Neural cell (in vitro differentiated cells): ENCODE measurements around the gene ETV7. TPM values are rescaled to one million over a fixed set of nuclear protein-coding genes. Genes with fewer than 3 reads are reported as not detected.

Experiments used
- H2AFZ ChIP-seq: fragments of 200-600, 300-800 bp; sonication (generic), shearing (Covaris generic); 2 replicates; pipeline ENCODE4 v1.6.0; 2014; ENCODE audit warnings: low read depth, mild to moderate bottlenecking, antibody characterized with exemption, low read length, moderate library complexity
- H3F3A ChIP-seq: fragments of 200-600 bp; shearing (Covaris generic); 2 replicates; pipeline ENCODE4 v1.6.1; 2016; ENCODE audit warnings: mild to moderate bottlenecking, moderate library complexity, mixed read lengths, antibody characterized with exemption, low read length; ENCODE audit not compliant: insufficient read depth, poor library complexity, severe bottlenecking
- H3K27ac ChIP-seq: fragments of 200-600, 300-800 bp; sonication (generic), shearing (Covaris generic); 2 replicates; pipeline ENCODE4 v1.5.1; 2014; ENCODE audit warnings: mild to moderate bottlenecking, low read length, moderate library complexity
- H3K27me3 ChIP-seq: fragments of 300-800, 200-600 bp; sonication (generic), shearing (Covaris generic); 2 replicates; pipeline ENCODE4 v1.6.0; 2014; ENCODE audit warnings: mild to moderate bottlenecking, low read depth, low read length, moderate library complexity; ENCODE audit not compliant: insufficient read depth
- H3K36me3 ChIP-seq: fragments of 300-800, 200-600 bp; sonication (generic), shearing (Covaris generic); 2 replicates; pipeline ENCODE4 v1.5.1; 2014; ENCODE audit warnings: mild to moderate bottlenecking, antibody characterized with exemption, low read length, moderate library complexity; ENCODE audit not compliant: insufficient read depth
- H3K4me2 ChIP-seq: fragments of 300-800, 200-600 bp; sonication (generic), shearing (Covaris generic); 2 replicates; pipeline ENCODE4 v1.6.0; 2014; ENCODE audit warnings: mild to moderate bottlenecking, low read length
- H3K4me3 ChIP-seq: fragments of 300-800, 200-600 bp; sonication (generic), shearing (Covaris generic); 2 replicates; pipeline ENCODE4 v1.5.1; 2014; ENCODE audit warnings: mild to moderate bottlenecking, low read length, moderate library complexity
- H3K79me2 ChIP-seq: fragments of 200-600 bp; shearing (Covaris generic); replicated peaks from 2 replicates; pipeline ENCODE4 v1.6.0; 2014; ENCODE audit warnings: mild to moderate bottlenecking, low read length, moderate library complexity; ENCODE audit not compliant: insufficient read depth
- H3K9ac ChIP-seq: fragments of 300-800, 200-600 bp; sonication (generic), shearing (Covaris generic); 2 replicates; pipeline ENCODE4 v1.6.1; 2016; ENCODE audit warnings: mild to moderate bottlenecking, low read length, mixed read lengths
- H3K9me2 ChIP-seq: fragments of 200-600 bp; shearing (Covaris generic); 2 replicates; pipeline ENCODE4 v1.6.1; 2016; ENCODE audit warnings: mild to moderate bottlenecking, low read length, mixed read lengths; ENCODE audit not compliant: insufficient read depth
- H3K9me3 ChIP-seq: fragments of 200-600, 300-800 bp; sonication (generic), shearing (Covaris generic); 2 replicates; pipeline ENCODE4 v1.6.1; 2016; ENCODE audit warnings: mild to moderate bottlenecking, mixed run types, low read length, moderate library complexity, mixed read lengths
- H4K20me1 ChIP-seq: fragments of 200-600 bp; shearing (Covaris generic); 2 replicates; pipeline ENCODE4 v1.6.1; 2016; ENCODE audit warnings: mild to moderate bottlenecking, mixed run types; ENCODE audit not compliant: insufficient read depth
- EP300 ChIP-seq: fragments of 450-650 bp; conservative IDR thresholded peaks from 2 replicates; pipeline ENCODE4 v1.6.1; 2014; ENCODE audit warnings: antibody characterized with exemption, mild to moderate bottlenecking, moderate library complexity; ENCODE audit not compliant: poor library complexity, severe bottlenecking
- EZH2 ChIP-seq: fragments of 200-600, 300-800 bp; shearing (Covaris generic), sonication (generic); IDR thresholded peaks from 2 replicates; pipeline ENCODE4 v1.6.1; 2014; ENCODE audit warnings: antibody characterized with exemption, low read length, borderline replicate concordance, mild to moderate bottlenecking; ENCODE audit not compliant: insufficient read depth, poor library complexity, severe bottlenecking
- MXI1 ChIP-seq: fragments of 450-650 bp; conservative IDR thresholded peaks from 2 replicates; pipeline ENCODE4 v1.6.1; 2014; ENCODE audit warnings: antibody characterized with exemption, mild to moderate bottlenecking; ENCODE audit not compliant: poor library complexity, severe bottlenecking
- POLR2AphosphoS5 ChIP-seq: IDR thresholded peaks from 2 replicates; pipeline ENCODE4 v1.6.1; 2012
- RAD21 ChIP-seq: fragments of 450-650 bp; conservative IDR thresholded peaks from 2 replicates; pipeline ENCODE4 v1.6.1; 2014; ENCODE audit warnings: antibody characterized with exemption, mild to moderate bottlenecking, moderate library complexity
- REST ChIP-seq: IDR thresholded peaks from 2 replicates; pipeline ENCODE4 v1.6.1; 2012; ENCODE audit warnings: borderline replicate concordance
- SMC3 ChIP-seq: fragments of 450-650 bp; conservative IDR thresholded peaks from 2 replicates; pipeline ENCODE4 v1.6.1; 2014; ENCODE audit warnings: antibody characterized with exemption, mild to moderate bottlenecking, moderate library complexity; ENCODE audit not compliant: poor library complexity
- TAF1 ChIP-seq: IDR thresholded peaks from 2 replicates; pipeline ENCODE4 v1.6.1; 2012; ENCODE audit warnings: low read depth
- polyA plus RNA-seq: library from polyadenylated mRNA; depleted of rRNA; stranded (reverse); fragments of >200 nt; gene quantifications from 2 replicates; pipeline ENCODE4 v1.2.3, GENCODE V29; 2014
- TF ChIP-seq, protein P1 (sequence below): fragments of 450-650 bp; IDR thresholded peaks from 2 replicates; pipeline ENCODE4 v1.5.1; 2014; ENCODE audit warnings: antibody characterized with exemption, mild to moderate bottlenecking, moderate library complexity; ENCODE audit not compliant: poor library complexity, severe bottlenecking

Gene ETV7
- polyA plus RNA-seq, 1 donor from 2014 or later: not detected

GRCh38 chr6:36384095-36384494, 3.4 kb downstream of the ETV7 start:
- Histone ChIP-seq H3K36me3 (no peaks in the 10 kb centered on the region), H3K79me2 (no peaks in the 10 kb centered on the region), H3K9me3 (no peaks in the 10 kb centered on the region), H3K4me3 (no peak overlapping the region), H4K20me1 (no peaks in the 10 kb centered on the region), H3K4me2 (no peak overlapping the region), H3F3A (no peaks in the 10 kb centered on the region), H3K9me2 (no peaks in the 10 kb centered on the region), H2AFZ (no peak overlapping the region), H3K27me3 (peaks cover 39% of the 10 kb centered on the region), H3K27ac (no peak overlapping the region), H3K9ac (no peak overlapping the region)
- TF ChIP-seq RAD21 (no peak), REST (no peak), EP300 (no peak), POLR2AphosphoS5 (no peak), TAF1 (no peak), MXI1 (no peak), SMC3 (no peak), EZH2 (no peak)
- TF ChIP-seq, protein P1, sequence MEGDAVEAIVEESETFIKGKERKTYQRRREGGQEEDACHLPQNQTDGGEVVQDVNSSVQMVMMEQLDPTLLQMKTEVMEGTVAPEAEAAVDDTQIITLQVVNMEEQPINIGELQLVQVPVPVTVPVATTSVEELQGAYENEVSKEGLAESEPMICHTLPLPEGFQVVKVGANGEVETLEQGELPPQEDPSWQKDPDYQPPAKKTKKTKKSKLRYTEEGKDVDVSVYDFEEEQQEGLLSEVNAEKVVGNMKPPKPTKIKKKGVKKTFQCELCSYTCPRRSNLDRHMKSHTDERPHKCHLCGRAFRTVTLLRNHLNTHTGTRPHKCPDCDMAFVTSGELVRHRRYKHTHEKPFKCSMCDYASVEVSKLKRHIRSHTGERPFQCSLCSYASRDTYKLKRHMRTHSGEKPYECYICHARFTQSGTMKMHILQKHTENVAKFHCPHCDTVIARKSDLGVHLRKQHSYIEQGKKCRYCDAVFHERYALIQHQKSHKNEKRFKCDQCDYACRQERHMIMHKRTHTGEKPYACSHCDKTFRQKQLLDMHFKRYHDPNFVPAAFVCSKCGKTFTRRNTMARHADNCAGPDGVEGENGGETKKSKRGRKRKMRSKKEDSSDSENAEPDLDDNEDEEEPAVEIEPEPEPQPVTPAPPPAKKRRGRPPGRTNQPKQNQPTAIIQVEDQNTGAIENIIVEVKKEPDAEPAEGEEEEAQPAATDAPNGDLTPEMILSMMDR: no peak

- TF ChIP-seq SMC3 (no peak), TAF1 (no peak), EP300 (no peak), MXI1 (no peak), RAD21 (no peak), REST (no peak), EZH2 (no peak), POLR2AphosphoS5 (no peak)
- TF ChIP-seq, protein P1: no peak
- no peaks in the 10 kb centered on the region for H3F3A ChIP-seq
- no peak overlapping the region for H2AFZ ChIP-seq
- no peaks in the 10 kb centered on the region for H3K9me3 ChIP-seq
- H3K36me3 ChIP-seq: no peaks in the 10 kb centered on the region
- H3K9me2 ChIP-seq: no peaks in the 10 kb centered on the region
- H3K79me2 ChIP-seq: no peaks in the 10 kb centered on the region
- no peak overlapping the region for H3K27ac ChIP-seq
- peaks cover 34% of the 10 kb centered on the region for H3K27me3 ChIP-seq
- no peak overlapping the region for H3K9ac ChIP-seq
- no peak overlapping the region for H3K4me3 ChIP-seq
- no peak overlapping the region for H3K4me2 ChIP-seq
- H4K20me1 ChIP-seq: no peaks in the 10 kb centered on the region
Observed at GRCh38 chr6:36383606-36384005, 3.9 kb downstream of the ETV7 start.
